ENCODE measurements around the gene RABL3.

RABL3 gene

GRCh38 chr3:120688121-120688520 is 54.2 kb downstream of the RABL3 start:
- Histone ChIP-seq H2BK5ac (ENCODE audit: low read length) (no peak overlapping the region), H3K27me3 (ENCODE audit: insufficient read depth, low read length, poor library complexity) (no peaks in the 10 kb centered on the region), H3K27ac (ENCODE audit: low read depth, low read length) (no peak overlapping the region), H3K4me2 (ENCODE audit: low read length) (no peak overlapping the region), H3K4me3 (ENCODE audit: low read length) (no peak overlapping the region), H4K5ac (ENCODE audit: low read length) (no peak overlapping the region), H3K18ac (ENCODE audit: low read length) (no peak overlapping the region), H3K4me1 (ENCODE audit: control insufficient read depth, low read depth, low read length) (peaks cover 4% of the 10 kb centered on the region), H3K79me1 (ENCODE audit: low read length) (no peaks in the 10 kb centered on the region), H4K8ac (ENCODE audit: low read depth, low read length) (no peak overlapping the region), H2BK15ac (replicated peaks; ENCODE audit: low read depth) (no peak overlapping the region), H2BK120ac (ENCODE audit: low read depth, low read length) (no peak overlapping the region), H3K79me2 (ENCODE audit: control insufficient read depth, insufficient read depth, low read length) (no peaks in the 10 kb centered on the region), H3K56ac (ENCODE audit: low read length) (no peak overlapping the region), H3K36me3 (ENCODE audit: control insufficient read depth, insufficient read depth, low read length) (no peaks in the 10 kb centered on the region), H3K23ac (ENCODE audit: low read length) (no peak overlapping the region), H3K4ac (ENCODE audit: low read depth, low read length) (no peak overlapping the region), H3K9ac (ENCODE audit: low read length) (no peak overlapping the region), H2AK5ac (ENCODE audit: low read length) (no peak overlapping the region)
- no peak for DNase-seq

GRCh38 chr3:120685411-120685810 is 56.9 kb downstream of the RABL3 start:
- Histone ChIP-seq H3K56ac (ENCODE audit: low read length) (no peak overlapping the region), H2BK120ac (ENCODE audit: low read depth, low read length) (no peak overlapping the region), H3K79me2 (ENCODE audit: control insufficient read depth, insufficient read depth, low read length) (no peaks in the 10 kb centered on the region), H3K9ac (ENCODE audit: low read length) (no peak overlapping the region), H3K23ac (ENCODE audit: low read length) (no peak overlapping the region), H3K27me3 (ENCODE audit: insufficient read depth, low read length, poor library complexity) (no peaks in the 10 kb centered on the region), H4K5ac (ENCODE audit: low read length) (no peak overlapping the region), H2BK15ac (replicated peaks; ENCODE audit: low read depth) (no peak overlapping the region), H3K4me3 (ENCODE audit: low read length) (no peak overlapping the region), H2BK5ac (ENCODE audit: low read length) (no peak overlapping the region), H3K79me1 (ENCODE audit: low read length) (no peaks in the 10 kb centered on the region), H2AK5ac (ENCODE audit: low read length) (no peak overlapping the region), H3K4me1 (ENCODE audit: control insufficient read depth, low read depth, low read length) (peaks cover 6% of the 10 kb centered on the region), H3K4ac (ENCODE audit: low read depth, low read length) (no peak overlapping the region), H3K36me3 (ENCODE audit: control insufficient read depth, insufficient read depth, low read length) (no peaks in the 10 kb centered on the region), H3K4me2 (ENCODE audit: low read length) (no peak overlapping the region), H4K8ac (ENCODE audit: low read depth, low read length) (no peak overlapping the region), H3K27ac (ENCODE audit: low read depth, low read length) (no peak overlapping the region), H3K18ac (ENCODE audit: low read length) (no peak overlapping the region)
- no peak for DNase-seq
- no CpG with 5 or more reads among the region's 1 CpG for WGBS (ENCODE audit: extremely low coverage, insufficient coverage, low lambda C conversion rate)

- no peak overlapping the region for H3K4me2 ChIP-seq (ENCODE audit: low read length)
- no peak overlapping the region for H3K56ac ChIP-seq (ENCODE audit: low read length)
- H3K18ac ChIP-seq (ENCODE audit: low read length), result no peak overlapping the region
- peaks cover 6% of the 10 kb centered on the region for H3K4me1 ChIP-seq (ENCODE audit: control insufficient read depth, low read depth, low read length)
- no peak overlapping the region for H2BK5ac ChIP-seq (ENCODE audit: low read length)
- no peaks in the 10 kb centered on the region for H3K27me3 ChIP-seq (ENCODE audit: insufficient read depth, low read length, poor library complexity)
- H3K9ac ChIP-seq (ENCODE audit: low read length), result no peak overlapping the region
- H4K8ac ChIP-seq (ENCODE audit: low read depth, low read length), result no peak overlapping the region
- no peak overlapping the region for H3K27ac ChIP-seq (ENCODE audit: low read depth, low read length)
- no peaks in the 10 kb centered on the region for H3K79me1 ChIP-seq (ENCODE audit: low read length)
- WGBS (ENCODE audit: extremely low coverage, insufficient coverage, low lambda C conversion rate), result no CpG with 5 or more reads among the region's 4 CpGs
- H3K36me3 ChIP-seq (ENCODE audit: control insufficient read depth, insufficient read depth, low read length), result no peaks in the 10 kb centered on the region
- DNase-seq, result no peak
- no peak overlapping the region for H2BK15ac ChIP-seq (replicated peaks; ENCODE audit: low read depth)
- H3K4me3 ChIP-seq (ENCODE audit: low read length), result no peak overlapping the region
- H3K4ac ChIP-seq (ENCODE audit: low read depth, low read length), result no peak overlapping the region
- H2BK120ac ChIP-seq (ENCODE audit: low read depth, low read length), result no peak overlapping the region
- H3K79me2 ChIP-seq (ENCODE audit: control insufficient read depth, insufficient read depth, low read length), result no peaks in the 10 kb centered on the region
- no peak overlapping the region for H3K23ac ChIP-seq (ENCODE audit: low read length)
- no peak overlapping the region for H4K5ac ChIP-seq (ENCODE audit: low read length)
- H2AK5ac ChIP-seq (ENCODE audit: low read length), result no peak overlapping the region
These were observed 57.4 kb downstream of the RABL3 start for GRCh38 chr3:120684896-120685295.

GRCh38 chr3:120683671-120684301 is 58.5 kb downstream of the RABL3 start:
- Histone ChIP-seq H3K4me1 (ENCODE audit: control insufficient read depth, low read depth, low read length) (peaks cover 6% of the 10 kb centered on the region), H3K4ac (ENCODE audit: low read depth, low read length) (no peak overlapping the region), H3K56ac (ENCODE audit: low read length) (peak overlapping the region; percentile 27), H2AK5ac (ENCODE audit: low read length) (no peak overlapping the region), H4K8ac (ENCODE audit: low read depth, low read length) (no peak overlapping the region), H4K5ac (ENCODE audit: low read length) (no peak overlapping the region), H3K4me2 (ENCODE audit: low read length) (no peak overlapping the region), H3K18ac (ENCODE audit: low read length) (no peak overlapping the region), H3K79me1 (ENCODE audit: low read length) (no peaks in the 10 kb centered on the region), H3K27me3 (ENCODE audit: insufficient read depth, low read length, poor library complexity) (no peaks in the 10 kb centered on the region), H2BK15ac (replicated peaks; ENCODE audit: low read depth) (no peak overlapping the region), H3K9ac (ENCODE audit: low read length) (no peak overlapping the region), H3K79me2 (ENCODE audit: control insufficient read depth, insufficient read depth, low read length) (no peaks in the 10 kb centered on the region), H3K36me3 (ENCODE audit: control insufficient read depth, insufficient read depth, low read length) (no peaks in the 10 kb centered on the region), H3K23ac (ENCODE audit: low read length) (no peak overlapping the region), H2BK5ac (ENCODE audit: low read length) (no peak overlapping the region), H2BK120ac (ENCODE audit: low read depth, low read length) (no peak overlapping the region), H3K4me3 (ENCODE audit: low read length) (no peak overlapping the region), H3K27ac (ENCODE audit: low read depth, low read length) (no peak overlapping the region)
- WGBS (ENCODE audit: extremely low coverage, insufficient coverage, low lambda C conversion rate), result no CpG with 5 or more reads among the region's 3 CpGs
- no peak for DNase-seq

GRCh38 chr3:120683213-120683612 is 59.1 kb downstream of the RABL3 start:
- Histone ChIP-seq H3K23ac (ENCODE audit: low read length) (peak overlapping the region; percentile 68), H3K79me2 (ENCODE audit: control insufficient read depth, insufficient read depth, low read length) (no peaks in the 10 kb centered on the region), H3K4ac (ENCODE audit: low read depth, low read length) (no peak overlapping the region), H3K4me1 (ENCODE audit: control insufficient read depth, low read depth, low read length) (peaks cover 6% of the 10 kb centered on the region), H3K4me2 (ENCODE audit: low read length) (no peak overlapping the region), H3K27me3 (ENCODE audit: insufficient read depth, low read length, poor library complexity) (no peaks in the 10 kb centered on the region), H2BK15ac (replicated peaks; ENCODE audit: low read depth) (no peak overlapping the region), H3K56ac (ENCODE audit: low read length) (peak overlapping the region; percentile 58), H2BK120ac (ENCODE audit: low read depth, low read length) (no peak overlapping the region), H3K79me1 (ENCODE audit: low read length) (no peaks in the 10 kb centered on the region), H3K36me3 (ENCODE audit: control insufficient read depth, insufficient read depth, low read length) (no peaks in the 10 kb centered on the region), H3K27ac (ENCODE audit: low read depth, low read length) (no peak overlapping the region), H4K5ac (ENCODE audit: low read length) (no peak overlapping the region), H2AK5ac (ENCODE audit: low read length) (peak overlapping the region; percentile 6), H3K9ac (ENCODE audit: low read length) (no peak overlapping the region), H2BK5ac (ENCODE audit: low read length) (peak overlapping the region; percentile 54), H4K8ac (ENCODE audit: low read depth, low read length) (no peak overlapping the region), H3K4me3 (ENCODE audit: low read length) (no peak overlapping the region), H3K18ac (ENCODE audit: low read length) (no peak overlapping the region)
- WGBS (ENCODE audit: extremely low coverage, insufficient coverage, low lambda C conversion rate), result no CpG with 5 or more reads among the region's 1 CpG
- DNase-seq, result peak; percentile 34

- Histone ChIP-seq H3K27ac (ENCODE audit: low read depth, low read length) (no peak within 1 kb of the TSS), H3K4me3 (ENCODE audit: low read length) (no peak within 1 kb of the TSS)
- WGBS (ENCODE audit: extremely low coverage, insufficient coverage, low lambda C conversion rate), result no CpG with 5 or more reads among the region's 5 CpGs
These were observed 60.1 kb downstream of the RABL3 start, which contains the start of gene HGD for GRCh38 chr3:120682095-120682681. Gene HGD, minus strand, starts transcription at chr3:120682239. Its CDS starts 128 bp downstream, at chr3:120682111.

More at GRCh38 chr3:120682095-120682681, 60.1 kb downstream of the RABL3 start, which contains the start of gene HGD:
- Histone ChIP-seq H3K23ac (ENCODE audit: low read length) (peak within 1 kb of the TSS; percentile 75), H4K5ac (ENCODE audit: low read length) (no peak within 1 kb of the TSS), H3K27me3 (ENCODE audit: insufficient read depth, low read length, poor library complexity) (no peaks in the 10 kb centered on the region), H3K79me2 (ENCODE audit: control insufficient read depth, insufficient read depth, low read length) (no peaks in the 10 kb centered on the region), H3K4me2 (ENCODE audit: low read length) (no peak within 1 kb of the TSS), H3K4ac (ENCODE audit: low read depth, low read length) (no peak within 1 kb of the TSS), H3K79me1 (ENCODE audit: low read length) (no peaks in the 10 kb centered on the region), H3K56ac (ENCODE audit: low read length) (peak within 1 kb of the TSS; percentile 58), H4K8ac (ENCODE audit: low read depth, low read length) (no peak within 1 kb of the TSS), H2BK5ac (ENCODE audit: low read length) (peak within 1 kb of the TSS; percentile 54), H2AK5ac (ENCODE audit: low read length) (no peak within 1 kb of the TSS), H2BK15ac (replicated peaks; ENCODE audit: low read depth) (no peak within 1 kb of the TSS), H3K18ac (ENCODE audit: low read length) (no peak within 1 kb of the TSS), H3K4me1 (ENCODE audit: control insufficient read depth, low read depth, low read length) (peaks cover 6% of the 10 kb centered on the region), H3K36me3 (ENCODE audit: control insufficient read depth, insufficient read depth, low read length) (no peaks in the 10 kb centered on the region), H3K9ac (ENCODE audit: low read length) (no peak within 1 kb of the TSS), H2BK120ac (ENCODE audit: low read depth, low read length) (no peak within 1 kb of the TSS)
- no peak for DNase-seq

Data from mesendoderm (in vitro differentiated cells).